ENCODE measurements around the gene CNOT11. TPM values are rescaled to one million over a fixed set of nuclear protein-coding genes. Genes with fewer than 3 reads are reported as not detected.

The CNOT11 gene
- polyA plus RNA-seq, 1 donor (not counting 4 experiments of a cell fraction or from before 2014, with no cell fraction given) = 83.1 TPM

DNA sequence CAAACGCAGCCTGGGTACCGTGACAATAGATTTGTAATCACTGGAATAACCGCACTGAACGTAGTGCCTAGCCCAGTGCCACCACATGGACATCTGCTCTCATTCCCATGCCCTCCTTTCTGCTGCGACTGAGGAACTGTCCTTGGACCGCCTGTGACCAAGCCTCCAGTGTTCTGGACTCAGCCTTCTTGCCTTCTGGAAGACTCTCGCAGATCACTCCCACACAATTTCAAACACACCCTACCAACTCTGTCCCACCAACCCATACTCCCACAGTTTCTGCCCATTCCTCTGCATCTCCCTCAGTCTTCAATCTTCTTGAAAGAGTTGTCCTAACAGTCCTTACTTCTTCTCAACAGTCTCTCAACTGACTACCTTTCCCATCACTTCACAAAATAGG, 53.7 kb downstream of the CNOT11 start:
- dilution Hi-C loops (cut with MboI; ENCODE audit: extremely low pct_ligation_motif_present, low sequenced_read_pairs) = no loop called here
- peaks cover 28% of the 10 kb centered on the region for H4K20me1 ChIP-seq (ENCODE audit: control insufficient read depth, extremely low read depth, insufficient read depth, low read length)
- H3K9ac ChIP-seq (ENCODE audit: control insufficient read depth, extremely low read depth, insufficient read depth, low read length) = peak overlapping the region; percentile 89
- H3K27ac ChIP-seq (ENCODE audit: control insufficient read depth, insufficient read depth, low read length) = peak overlapping the region; percentile 93
- H3K79me2 ChIP-seq (ENCODE audit: control insufficient read depth, insufficient read depth, low read length) = peaks cover 71% of the 10 kb centered on the region
- H3K9me3 ChIP-seq (ENCODE audit: control insufficient read depth, low read depth, low read length) = no peaks in the 10 kb centered on the region
- peaks cover 3% of the 10 kb centered on the region for H3K9me1 ChIP-seq (ENCODE audit: control insufficient read depth, extremely low read depth, insufficient read depth, low read length)
- peaks cover 4 to 12% of the 10 kb centered on the region in 2 experiments for H3K36me3 ChIP-seq (ENCODE audit: control insufficient read depth in 2 of 2, extremely low read depth in 1 of 2, insufficient read depth in 2 of 2, low read length in 2 of 2)
- TF ChIP-seq, protein P1, sequence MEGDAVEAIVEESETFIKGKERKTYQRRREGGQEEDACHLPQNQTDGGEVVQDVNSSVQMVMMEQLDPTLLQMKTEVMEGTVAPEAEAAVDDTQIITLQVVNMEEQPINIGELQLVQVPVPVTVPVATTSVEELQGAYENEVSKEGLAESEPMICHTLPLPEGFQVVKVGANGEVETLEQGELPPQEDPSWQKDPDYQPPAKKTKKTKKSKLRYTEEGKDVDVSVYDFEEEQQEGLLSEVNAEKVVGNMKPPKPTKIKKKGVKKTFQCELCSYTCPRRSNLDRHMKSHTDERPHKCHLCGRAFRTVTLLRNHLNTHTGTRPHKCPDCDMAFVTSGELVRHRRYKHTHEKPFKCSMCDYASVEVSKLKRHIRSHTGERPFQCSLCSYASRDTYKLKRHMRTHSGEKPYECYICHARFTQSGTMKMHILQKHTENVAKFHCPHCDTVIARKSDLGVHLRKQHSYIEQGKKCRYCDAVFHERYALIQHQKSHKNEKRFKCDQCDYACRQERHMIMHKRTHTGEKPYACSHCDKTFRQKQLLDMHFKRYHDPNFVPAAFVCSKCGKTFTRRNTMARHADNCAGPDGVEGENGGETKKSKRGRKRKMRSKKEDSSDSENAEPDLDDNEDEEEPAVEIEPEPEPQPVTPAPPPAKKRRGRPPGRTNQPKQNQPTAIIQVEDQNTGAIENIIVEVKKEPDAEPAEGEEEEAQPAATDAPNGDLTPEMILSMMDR (optimal IDR thresholded peaks at IDR 0.05 in 1 of 3, IDR thresholded peaks at IDR 0.05 in 1 of 3, conservative IDR thresholded peaks at IDR 0.05 in 1 of 3; ENCODE audit: extremely low read depth in 1 of 3, insufficient read depth in 2 of 3, low read length in 3 of 3) = no peak
- TF ChIP-seq EZH2 (IDR thresholded peaks at IDR 0.05; ENCODE audit: low read length) = no peak
- H3K4me2 ChIP-seq (ENCODE audit: control insufficient read depth, extremely low read depth, insufficient read depth, low read depth, low read length) = peak overlapping the region; percentile 98
- no peak for DNase-seq (ENCODE audit: low read depth, low spot score)
- H3K27me3 ChIP-seq (ENCODE audit: control insufficient read depth, extremely low read depth, insufficient read depth, low read length) = no peaks in the 10 kb centered on the region
- peak overlapping the region; percentile 83 to 89 (median 84) for H3K4me3 ChIP-seq (ENCODE audit: control insufficient read depth in 2 of 3, extremely low read depth in 1 of 3, insufficient read depth in 2 of 3, low read depth in 1 of 3, low read length in 3 of 3)
- H3K4me1 ChIP-seq (ENCODE audit: control insufficient read depth, extremely low read depth, insufficient read depth, low read length) = peaks cover 35% of the 10 kb centered on the region
- no peak for FAIRE-seq
- no peak overlapping the region for H2AFZ ChIP-seq (ENCODE audit: control insufficient read depth, low read length)

GRCh38 chr2:101307503-101307902, 54.8 kb downstream of the CNOT11 start:
- no peaks in the 10 kb centered on the region for H3K9me3 ChIP-seq (ENCODE audit: control insufficient read depth, low read depth, low read length)
- no peak for TF ChIP-seq EZH2 (IDR thresholded peaks at IDR 0.05; ENCODE audit: low read length)
- TF ChIP-seq, protein P1 (optimal IDR thresholded peaks at IDR 0.05 in 1 of 3, IDR thresholded peaks at IDR 0.05 in 1 of 3, conservative IDR thresholded peaks at IDR 0.05 in 1 of 3; ENCODE audit: extremely low read depth in 1 of 3, insufficient read depth in 2 of 3, low read length in 3 of 3) = no peak
- H2AFZ ChIP-seq (ENCODE audit: control insufficient read depth, low read length) = no peak overlapping the region
- FAIRE-seq = no peak
- H3K9ac ChIP-seq (ENCODE audit: control insufficient read depth, extremely low read depth, insufficient read depth, low read length) = peak overlapping the region; percentile 89
- H4K20me1 ChIP-seq (ENCODE audit: control insufficient read depth, extremely low read depth, insufficient read depth, low read length) = peaks cover 28% of the 10 kb centered on the region
- peaks cover 3% of the 10 kb centered on the region for H3K9me1 ChIP-seq (ENCODE audit: control insufficient read depth, extremely low read depth, insufficient read depth, low read length)
- H3K79me2 ChIP-seq (ENCODE audit: control insufficient read depth, insufficient read depth, low read length) = peaks cover 60% of the 10 kb centered on the region
- H3K4me3 ChIP-seq (ENCODE audit: control insufficient read depth in 2 of 3, extremely low read depth in 1 of 3, insufficient read depth in 2 of 3, low read depth in 1 of 3, low read length in 3 of 3) = peak overlapping the region; percentile 83 to 89 (median 84)
- peaks cover 38% of the 10 kb centered on the region for H3K4me1 ChIP-seq (ENCODE audit: control insufficient read depth, extremely low read depth, insufficient read depth, low read length)
- H3K27ac ChIP-seq (ENCODE audit: control insufficient read depth, insufficient read depth, low read length) = peak overlapping the region; percentile 93
- DNase-seq (ENCODE audit: low read depth, low spot score) = no peak
- H3K4me2 ChIP-seq (ENCODE audit: control insufficient read depth, extremely low read depth, insufficient read depth, low read depth, low read length) = peak overlapping the region; percentile 98
- dilution Hi-C loops (cut with MboI; ENCODE audit: extremely low pct_ligation_motif_present, low sequenced_read_pairs) = no loop called here
- peaks cover 4 to 12% of the 10 kb centered on the region in 2 experiments for H3K36me3 ChIP-seq (ENCODE audit: control insufficient read depth in 2 of 2, extremely low read depth in 1 of 2, insufficient read depth in 2 of 2, low read length in 2 of 2)
- no peaks in the 10 kb centered on the region for H3K27me3 ChIP-seq (ENCODE audit: control insufficient read depth, extremely low read depth, insufficient read depth, low read length)

Data from keratinocyte (primary cell).